HEK293 (cell line): ENCODE data around the gene BCAT1.
A peak's percentile ranks its signal among the peaks of the same experiment; 100 is the strongest.
"Not testable (repeated sequence)": the region's sequence is repeated elsewhere in the genome, so short reads cannot be mapped to it uniquely, and the experiment has no call there.

Source experiments
- CTCF ChIA-PET: fragments of 350-600 bp; formaldehyde crosslinking; extraction: SDS; loops from one replicate; lab custom pipeline; 2021; ENCODE audit warnings: antibody characterized with exemption; lab: Yijun Ruan, JAX
- POLR2A ChIA-PET: fragments of 300-600 bp; formaldehyde crosslinking; extraction: SDS; loops from one replicate; lab custom pipeline; 2020; ENCODE audit warnings: antibody characterized with exemption, inconsistent platforms; lab: Yijun Ruan, JAX
- H3K27ac ChIP-seq: fragments of 200-500 bp; sonication (Bioruptor generic); 2 replicates; pipeline ENCODE4 v1.5.1; 2014; ENCODE audit warnings: low read depth, low read length, control low read depth, inconsistent platforms; ENCODE audit errors: extremely low read depth
- H3K36me3 ChIP-seq, 2 experiments: fragments of 200-500 bp in 1 of 2; sonication (Bioruptor generic) in 1 of 2; 1 replicate in 1 of 2; 2 replicates in 1 of 2; pipeline ENCODE4 v1.5.1; 2014 to 2017; ENCODE audit warnings: inconsistent platforms in 2 of 2, low read length in 2 of 2; ENCODE audit not compliant: control insufficient read depth in 2 of 2, insufficient read depth in 1 of 2
- H3K4me1 ChIP-seq: fragments of 200-500 bp; sonication (Bioruptor generic); 2 replicates; pipeline ENCODE4 v1.5.1; 2014; ENCODE audit warnings: mild to moderate bottlenecking, low read length, inconsistent platforms; ENCODE audit not compliant: control insufficient read depth, insufficient read depth
- H3K4me3 ChIP-seq: 2 replicates; pipeline ENCODE4 v1.5.1; 2011; ENCODE audit warnings: low read depth, mild to moderate bottlenecking, control low read depth, low read length, moderate library complexity
- H3K9me3 ChIP-seq: fragments of 200-500 bp; sonication (Bioruptor generic); 2 replicates; pipeline ENCODE4 v1.5.1; 2014; ENCODE audit warnings: low read depth, low read length, inconsistent platforms; ENCODE audit not compliant: control insufficient read depth, insufficient read depth
- BCL11A ChIP-seq: fragments of 450-650 bp; formaldehyde crosslinking; IDR thresholded peaks from 2 replicates; pipeline ENCODE4 v1.5.1; 2016; ENCODE audit warnings: low read depth, missing biosample characterization, missing genetic modification characterization
- FEZF1 ChIP-seq: fragments of 450-650 bp; formaldehyde crosslinking; IDR thresholded peaks from 2 replicates; pipeline ENCODE4 v1.5.1; 2016; ENCODE audit warnings: missing biosample characterization, missing genetic modification characterization
- KLF17 ChIP-seq: fragments of 450-650 bp; formaldehyde crosslinking; IDR thresholded peaks from 2 replicates; pipeline ENCODE4 v1.5.1; 2016; ENCODE audit warnings: missing biosample characterization, missing genetic modification characterization
- PRDM4 ChIP-seq: fragments of 450-650 bp; formaldehyde crosslinking; IDR thresholded peaks from 2 replicates; pipeline ENCODE4 v1.5.1; 2017; ENCODE audit warnings: missing biosample characterization, missing genetic modification characterization
- SALL2 ChIP-seq: fragments of 450-650 bp; formaldehyde crosslinking; IDR thresholded peaks from 2 replicates; pipeline ENCODE4 v1.5.0; 2017; ENCODE audit warnings: missing biosample characterization, mild to moderate bottlenecking, missing genetic modification characterization, borderline replicate concordance
- SCRT1 ChIP-seq: fragments of 450-650 bp; formaldehyde crosslinking; IDR thresholded peaks from 2 replicates; pipeline ENCODE4 v1.5.1; 2016; ENCODE audit warnings: missing biosample characterization, missing genetic modification characterization, borderline replicate concordance
- YY1 ChIP-seq: fragments of 450-650 bp; formaldehyde crosslinking; IDR thresholded peaks from 2 replicates; pipeline ENCODE4 v1.5.1; 2018; ENCODE audit warnings: missing biosample characterization, missing genetic modification characterization
- ZBTB1 ChIP-seq: fragments of 450-650 bp; formaldehyde crosslinking; IDR thresholded peaks from 2 replicates; pipeline ENCODE4 v1.5.1; 2016; ENCODE audit warnings: missing biosample characterization, missing genetic modification characterization
- ZBTB49 ChIP-seq: fragments of 450-650 bp; formaldehyde crosslinking; IDR thresholded peaks from 2 replicates; pipeline ENCODE4 v1.5.1; 2016; ENCODE audit warnings: missing biosample characterization, missing genetic modification characterization, low read depth
- ZNF140 ChIP-seq: fragments of 450-650 bp; formaldehyde crosslinking; IDR thresholded peaks from 2 replicates; pipeline ENCODE4 v1.5.1; 2016; ENCODE audit warnings: missing biosample characterization, missing genetic modification characterization
- ZNF146 ChIP-seq: fragments of 450-650 bp; formaldehyde crosslinking; IDR thresholded peaks from 2 replicates; pipeline ENCODE4 v1.5.1; 2016; ENCODE audit warnings: missing biosample characterization, missing genetic modification characterization
- ZNF221 ChIP-seq: fragments of 450-650 bp; formaldehyde crosslinking; IDR thresholded peaks from 2 replicates; pipeline ENCODE4 v1.5.1; 2017; ENCODE audit warnings: missing biosample characterization, missing genetic modification characterization, borderline replicate concordance
- ZNF239 ChIP-seq: fragments of 450-650 bp; formaldehyde crosslinking; IDR thresholded peaks from 2 replicates; pipeline ENCODE4 v1.5.1; 2016; ENCODE audit warnings: missing biosample characterization, missing genetic modification characterization
- ZNF302 ChIP-seq: fragments of 450-650 bp; formaldehyde crosslinking; IDR thresholded peaks from 2 replicates; pipeline ENCODE4 v1.5.1; 2016; ENCODE audit warnings: missing biosample characterization, missing genetic modification characterization, low read depth
- ZNF335 ChIP-seq: fragments of 450-650 bp; formaldehyde crosslinking; conservative IDR thresholded peaks from 2 replicates; pipeline ENCODE4 v1.5.1; 2016; ENCODE audit warnings: missing biosample characterization, missing genetic modification characterization
- ZNF366 ChIP-seq: fragments of 450-650 bp; formaldehyde crosslinking; conservative IDR thresholded peaks from 2 replicates; pipeline ENCODE4 v1.5.1; 2016; ENCODE audit warnings: missing biosample characterization, missing genetic modification characterization
- ZNF394 ChIP-seq: fragments of 450-650 bp; formaldehyde crosslinking; IDR thresholded peaks from 2 replicates; pipeline ENCODE4 v1.5.1; 2016; ENCODE audit warnings: missing biosample characterization, missing genetic modification characterization, mild to moderate bottlenecking, moderate library complexity, borderline replicate concordance
- ZNF514 ChIP-seq: fragments of 450-650 bp; formaldehyde crosslinking; IDR thresholded peaks from 2 replicates; pipeline ENCODE4 v1.5.1; 2016; ENCODE audit warnings: missing biosample characterization, missing genetic modification characterization
- ZNF571 ChIP-seq: fragments of 450-650 bp; formaldehyde crosslinking; IDR thresholded peaks from 2 replicates; pipeline ENCODE4 v1.5.0; 2017; ENCODE audit warnings: missing biosample characterization, missing genetic modification characterization
- ZNF624 ChIP-seq: fragments of 450-650 bp; formaldehyde crosslinking; IDR thresholded peaks from 2 replicates; pipeline ENCODE4 v1.5.1; 2017; ENCODE audit warnings: missing biosample characterization, missing genetic modification characterization
- ZNF776 ChIP-seq: fragments of 450-650 bp; formaldehyde crosslinking; IDR thresholded peaks from 2 replicates; pipeline ENCODE4 v1.5.0; 2017; ENCODE audit warnings: missing biosample characterization, missing genetic modification characterization, borderline replicate concordance
- ZNF785 ChIP-seq: fragments of 450-650 bp; formaldehyde crosslinking; IDR thresholded peaks from 2 replicates; pipeline ENCODE4 v1.5.1; 2016; ENCODE audit warnings: missing biosample characterization, missing genetic modification characterization
- ZSCAN23 ChIP-seq: fragments of 450-650 bp; formaldehyde crosslinking; IDR thresholded peaks from 2 replicates; pipeline ENCODE4 v1.5.1; 2016; ENCODE audit warnings: missing biosample characterization, missing genetic modification characterization
- ZSCAN30 ChIP-seq: fragments of 450-650 bp; IDR thresholded peaks from 2 replicates; pipeline ENCODE4 v1.5.1; 2018; ENCODE audit warnings: missing biosample characterization, mild to moderate bottlenecking, missing genetic modification characterization, moderate library complexity
- ZXDB ChIP-seq: fragments of 450-650 bp; formaldehyde crosslinking; IDR thresholded peaks from 2 replicates; pipeline ENCODE4 v1.5.1; 2016; ENCODE audit warnings: missing biosample characterization, missing genetic modification characterization
- TF ChIP-seq, protein P1 (sequence below): fragments of 450-650 bp; formaldehyde crosslinking; IDR thresholded peaks from 2 replicates; pipeline ENCODE4 v1.5.1; 2017; ENCODE audit warnings: missing biosample characterization, mild to moderate bottlenecking, missing genetic modification characterization, moderate library complexity

The BCAT1 gene

DNA sequence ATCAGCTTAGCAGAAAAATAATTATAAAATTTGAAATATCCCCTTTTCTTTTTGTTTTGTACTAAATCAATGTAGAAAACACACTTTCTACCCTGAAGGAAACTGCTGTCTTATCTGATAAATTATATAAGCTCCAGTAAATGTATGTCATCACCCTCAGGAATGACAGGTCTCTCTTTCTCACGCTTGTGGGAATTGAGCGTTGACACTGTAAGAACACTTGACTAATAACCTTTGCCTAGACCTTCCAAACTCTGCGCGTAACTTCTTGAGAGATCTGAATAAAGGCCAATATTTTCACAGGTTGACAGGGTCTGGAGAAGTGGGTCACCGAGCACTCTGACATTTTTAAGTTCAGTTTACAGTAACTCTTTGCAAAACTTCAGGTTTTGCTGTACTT lies 138.5 kb downstream of the BCAT1 start:
- Histone ChIP-seq H3K4me3 (no peak overlapping the region), H3K27ac (no peak overlapping the region), H3K9me3 (no peaks in the 10 kb centered on the region), H3K36me3 (no peaks in the 10 kb centered on the region), H3K4me1 (no peaks in the 10 kb centered on the region)
- TF ChIP-seq BCL11A (tag by site-specific recombination) = no peak
- TF ChIP-seq ZNF335 (tag by site-specific recombination) = no peak
- TF ChIP-seq ZBTB1 (tag by site-specific recombination) = no peak
- no peak for TF ChIP-seq KLF17 (tag by site-specific recombination)
- TF ChIP-seq ZNF140 (tag by site-specific recombination) = no peak
- TF ChIP-seq SCRT1 = no peak
- TF ChIP-seq ZNF571 (tag by site-specific recombination) = no peak
- TF ChIP-seq ZNF514 (tag by site-specific recombination) = no peak
- no peak for TF ChIP-seq YY1 (tag by site-specific recombination)
- TF ChIP-seq ZSCAN30 (tag by site-specific recombination) = no peak
- TF ChIP-seq ZNF302 (tag by site-specific recombination) = no peak
- no peak for TF ChIP-seq SALL2 (tag by site-specific recombination)
- no peak for TF ChIP-seq ZNF221 (tag by site-specific recombination)
- no peak for TF ChIP-seq ZNF239 (tag by site-specific recombination)
- TF ChIP-seq ZNF776 (tag by site-specific recombination) = no peak
- no peak for TF ChIP-seq PRDM4 (tag by site-specific recombination)
- POLR2A ChIA-PET = no interaction called here
- CTCF ChIA-PET = no interaction called here

GRCh38 chr12:24809306-24809705 lies 139.6 kb downstream of the BCAT1 start:
- peak; percentile 55; the same call in 1 of the 2 replicates for TF ChIP-seq ZNF146 (tag by site-specific recombination)
- H3K4me1 ChIP-seq, H3K4me3 ChIP-seq, H3K36me3 ChIP-seq, H3K27ac ChIP-seq, H3K9me3 ChIP-seq: not testable (repeated sequence)
- POLR2A ChIA-PET = interaction anchor here (0.6 kb wide), 1 partner anchor 1386 kb away, joined by 3 read pairs; no protein-coding TSS in a partner anchor
- CTCF ChIA-PET = interaction anchor here (0.6 kb wide), 1 partner anchor 723 kb away, joined by 3 read pairs; no protein-coding TSS in a partner anchor

GRCh38 chr12:24808651-24809050 lies 140.2 kb downstream of the BCAT1 start:
- Histone ChIP-seq H3K4me3 (no peak overlapping the region), H3K9me3 (no peaks in the 10 kb centered on the region), H3K4me1 (no peaks in the 10 kb centered on the region), H3K36me3 (no peaks in the 10 kb centered on the region), H3K27ac (no peak overlapping the region)
- ChIA-PET POLR2A (interaction anchor here (0.6 kb wide), 1 partner anchor 1386 kb away, joined by 3 read pairs; no protein-coding TSS in a partner anchor), CTCF (no interaction called here)
- no peak for TF ChIP-seq ZXDB
- TF ChIP-seq ZNF366 (tag by site-specific recombination) = no peak
- TF ChIP-seq, protein P1, sequence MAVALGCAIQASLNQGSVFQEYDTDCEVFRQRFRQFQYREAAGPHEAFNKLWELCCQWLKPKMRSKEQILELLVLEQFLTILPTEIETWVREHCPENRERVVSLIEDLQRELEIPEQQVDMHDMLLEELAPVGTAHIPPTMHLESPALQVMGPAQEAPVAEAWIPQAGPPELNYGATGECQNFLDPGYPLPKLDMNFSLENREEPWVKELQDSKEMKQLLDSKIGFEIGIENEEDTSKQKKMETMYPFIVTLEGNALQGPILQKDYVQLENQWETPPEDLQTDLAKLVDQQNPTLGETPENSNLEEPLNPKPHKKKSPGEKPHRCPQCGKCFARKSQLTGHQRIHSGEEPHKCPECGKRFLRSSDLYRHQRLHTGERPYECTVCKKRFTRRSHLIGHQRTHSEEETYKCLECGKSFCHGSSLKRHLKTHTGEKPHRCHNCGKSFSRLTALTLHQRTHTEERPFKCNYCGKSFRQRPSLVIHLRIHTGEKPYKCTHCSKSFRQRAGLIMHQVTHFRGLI (tag by site-specific recombination) = no peak
- no peak for TF ChIP-seq ZSCAN23
- no peak for TF ChIP-seq BCL11A (tag by site-specific recombination)
- no peak for TF ChIP-seq ZBTB49 (tag by site-specific recombination)
- TF ChIP-seq ZNF624 (tag by site-specific recombination) = no peak
- no peak for TF ChIP-seq ZNF785 (tag by site-specific recombination)
- TF ChIP-seq ZNF394 (tag by site-specific recombination) = no peak
- no peak for TF ChIP-seq FEZF1 (tag by site-specific recombination)
